Osteocyte (in vitro differentiated cells): ENCODE results near the gene GRIK2. TPM values are rescaled to one million over a fixed set of nuclear protein-coding genes. Genes with fewer than 3 reads are reported as not detected.

Experiments used
- DNase-seq: peaks from one replicate; pipeline ENCODE4 v3.0.0; 2021; ENCODE audit warnings: mixed read lengths; ENCODE audit not compliant: unreplicated experiment; ENCODE audit errors: extremely low spot score
- H3K27ac Mint-ChIP-seq: one replicate; pipeline ENCODE4 v1.8.0; 2021; ENCODE audit warnings: mild to moderate bottlenecking, mixed read lengths; ENCODE audit not compliant: unreplicated experiment
- H3K27me3 Mint-ChIP-seq: one replicate; pipeline ENCODE4 v1.8.0; 2021; ENCODE audit warnings: mixed read lengths; ENCODE audit not compliant: unreplicated experiment
- H3K36me3 Mint-ChIP-seq: one replicate; pipeline ENCODE4 v1.8.0; 2021; ENCODE audit warnings: mixed read lengths; ENCODE audit not compliant: unreplicated experiment
- H3K4me1 Mint-ChIP-seq: one replicate; pipeline ENCODE4 v1.8.0; 2021; ENCODE audit warnings: mixed read lengths; ENCODE audit not compliant: unreplicated experiment
- H3K4me3 Mint-ChIP-seq: one replicate; pipeline ENCODE4 v1.8.0; 2021; ENCODE audit warnings: mild to moderate bottlenecking, moderate library complexity, mixed read lengths; ENCODE audit not compliant: unreplicated experiment
- H3K9me3 Mint-ChIP-seq: one replicate; pipeline ENCODE4 v1.8.0; 2021; ENCODE audit warnings: mixed read lengths; ENCODE audit not compliant: unreplicated experiment
- total RNA-seq: library from RNA; stranded (reverse); gene quantifications from 2 replicates; pipeline ENCODE4 v1.2.1, GENCODE V29; 2021
- TF ChIP-seq, protein P1 (sequence below): fragments of 200-600 bp; sonication (generic); IDR thresholded peaks from 2 replicates; pipeline ENCODE4 v1.5.0; 2021; ENCODE audit warnings: antibody characterized with exemption, mild to moderate bottlenecking, moderate library complexity

The GRIK2 gene
- total RNA-seq, 1 donor from 2014 or later: 7.1 TPM

DNA sequence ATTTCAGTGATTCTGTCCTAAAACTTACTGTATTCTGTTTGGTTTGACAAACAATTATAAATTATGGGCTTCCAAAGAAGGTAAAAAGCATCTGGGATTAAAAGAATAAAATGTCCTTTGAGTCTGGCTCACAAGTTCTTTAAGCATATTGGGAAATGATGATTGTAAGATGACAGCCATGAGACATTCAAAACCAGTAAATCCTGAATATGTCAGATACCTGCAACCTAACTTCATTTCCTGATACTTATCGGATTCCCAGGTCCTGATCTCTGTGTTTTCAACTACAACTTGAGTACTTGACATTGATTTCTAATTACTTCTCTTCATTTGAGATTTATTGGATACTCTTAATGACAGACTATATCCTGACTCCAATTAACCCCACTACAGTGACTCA is 446.6 kb downstream of the GRIK2 start:
- Mint-ChIP-seq H3K4me3 (no peak overlapping the region), H3K4me1 (no peaks in the 10 kb centered on the region), H3K36me3 (no peaks in the 10 kb centered on the region), H3K9me3 (no peaks in the 10 kb centered on the region), H3K27ac (no peak overlapping the region), H3K27me3 (no peaks in the 10 kb centered on the region)
- TF ChIP-seq, protein P1, sequence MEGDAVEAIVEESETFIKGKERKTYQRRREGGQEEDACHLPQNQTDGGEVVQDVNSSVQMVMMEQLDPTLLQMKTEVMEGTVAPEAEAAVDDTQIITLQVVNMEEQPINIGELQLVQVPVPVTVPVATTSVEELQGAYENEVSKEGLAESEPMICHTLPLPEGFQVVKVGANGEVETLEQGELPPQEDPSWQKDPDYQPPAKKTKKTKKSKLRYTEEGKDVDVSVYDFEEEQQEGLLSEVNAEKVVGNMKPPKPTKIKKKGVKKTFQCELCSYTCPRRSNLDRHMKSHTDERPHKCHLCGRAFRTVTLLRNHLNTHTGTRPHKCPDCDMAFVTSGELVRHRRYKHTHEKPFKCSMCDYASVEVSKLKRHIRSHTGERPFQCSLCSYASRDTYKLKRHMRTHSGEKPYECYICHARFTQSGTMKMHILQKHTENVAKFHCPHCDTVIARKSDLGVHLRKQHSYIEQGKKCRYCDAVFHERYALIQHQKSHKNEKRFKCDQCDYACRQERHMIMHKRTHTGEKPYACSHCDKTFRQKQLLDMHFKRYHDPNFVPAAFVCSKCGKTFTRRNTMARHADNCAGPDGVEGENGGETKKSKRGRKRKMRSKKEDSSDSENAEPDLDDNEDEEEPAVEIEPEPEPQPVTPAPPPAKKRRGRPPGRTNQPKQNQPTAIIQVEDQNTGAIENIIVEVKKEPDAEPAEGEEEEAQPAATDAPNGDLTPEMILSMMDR: no peak
- no peak for DNase-seq

- H3K4me1 Mint-ChIP-seq: peaks cover 3% of the 10 kb centered on the region
- H3K4me3 Mint-ChIP-seq: no peak overlapping the region
- H3K27me3 Mint-ChIP-seq: no peaks in the 10 kb centered on the region
- TF ChIP-seq, protein P1: no peak
- no peaks in the 10 kb centered on the region for H3K36me3 Mint-ChIP-seq
- no peaks in the 10 kb centered on the region for H3K9me3 Mint-ChIP-seq
- DNase-seq: no peak
- H3K27ac Mint-ChIP-seq: no peak overlapping the region
Measured at GRCh38 chr6:101845172-101845571, 451.7 kb downstream of the GRIK2 start.

DNA sequence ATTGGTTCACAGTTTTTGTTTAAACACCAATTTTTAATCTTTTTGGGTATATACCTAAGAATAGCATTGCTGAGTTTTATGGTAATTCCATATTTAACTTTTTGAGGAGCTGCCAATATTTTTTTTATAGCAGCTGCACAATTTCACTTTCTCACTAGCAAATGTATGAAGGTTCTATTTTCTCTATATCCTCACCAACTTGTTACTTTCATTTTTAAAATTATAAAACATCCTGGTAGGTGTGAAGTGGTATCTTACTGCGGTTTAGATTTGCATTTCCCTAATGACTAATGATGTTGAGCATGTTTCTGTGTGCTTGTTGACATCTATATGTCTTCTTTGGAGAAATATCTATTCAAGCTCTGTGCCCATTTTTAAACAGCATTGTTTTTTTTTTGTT is 452.1 kb downstream of the GRIK2 start:
- TF ChIP-seq, protein P1: no peak
- H3K36me3 Mint-ChIP-seq: no peaks in the 10 kb centered on the region
- H3K27me3 Mint-ChIP-seq: no peaks in the 10 kb centered on the region
- H3K27ac Mint-ChIP-seq: no peak overlapping the region
- H3K9me3 Mint-ChIP-seq: no peaks in the 10 kb centered on the region
- peaks cover 3% of the 10 kb centered on the region for H3K4me1 Mint-ChIP-seq
- DNase-seq: no peak
- H3K4me3 Mint-ChIP-seq: no peak overlapping the region

DNA sequence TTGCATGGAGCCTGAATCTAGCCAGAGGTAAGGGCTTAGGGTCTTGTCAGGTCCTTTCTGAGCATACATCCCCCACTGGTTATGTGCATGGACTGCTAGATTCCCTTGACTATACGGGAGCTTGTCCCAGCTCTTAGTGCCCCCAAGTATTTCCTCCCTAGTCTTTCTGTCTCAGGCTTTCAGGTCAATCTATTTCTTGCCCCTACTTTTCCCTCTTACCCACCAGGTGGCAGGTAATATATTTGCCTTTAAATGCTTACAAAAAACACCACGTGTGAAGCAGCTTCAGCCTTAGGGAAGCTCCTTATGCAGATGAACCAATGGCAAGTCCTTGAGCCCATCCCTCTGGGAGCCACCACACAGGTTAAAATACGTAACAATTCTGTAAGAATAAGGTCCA is 454.2 kb downstream of the GRIK2 start:
- no peak for DNase-seq
- Mint-ChIP-seq H3K9me3 (no peaks in the 10 kb centered on the region), H3K27me3 (no peaks in the 10 kb centered on the region), H3K4me1 (peaks cover 3% of the 10 kb centered on the region), H3K27ac (no peak overlapping the region), H3K36me3 (no peaks in the 10 kb centered on the region), H3K4me3 (no peak overlapping the region)
- TF ChIP-seq, protein P1: no peak

GRCh38 chr6:101851911-101852310 is 458.4 kb downstream of the GRIK2 start:
- H3K27ac Mint-ChIP-seq: no peak overlapping the region
- TF ChIP-seq, protein P1: no peak
- H3K27me3 Mint-ChIP-seq: no peaks in the 10 kb centered on the region
- H3K4me1 Mint-ChIP-seq: no peaks in the 10 kb centered on the region
- H3K9me3 Mint-ChIP-seq: no peaks in the 10 kb centered on the region
- H3K36me3 Mint-ChIP-seq: no peaks in the 10 kb centered on the region
- no peak for DNase-seq
- no peak overlapping the region for H3K4me3 Mint-ChIP-seq
